Breast epithelium (tissue), 4 donors: ENCODE measurements around the gene CPD. TPM values are rescaled to one million over a fixed set of nuclear protein-coding genes. Genes with fewer than 3 reads are reported as not detected.

Source experiments
- DNase-seq, 2 donors: peaks; one replicate each; pipeline ENCODE4 v3.0.0-alpha.2; 2019; ENCODE audit warnings: low spot score in 2 of 2
- H3K27ac ChIP-seq, 2 donors: fragments of 200-600 bp; sonication (generic) in 1 of 2; one replicate each; pipeline ENCODE4 v1.5.1; 2016 to 2019; ENCODE audit warnings: mild to moderate bottlenecking in 1 of 2
- H3K27me3 ChIP-seq, 2 donors: fragments of 200-600 bp; sonication (generic) in 1 of 2; one replicate each; pipeline versions ENCODE4 v1.5.1 to v1.6.0; 2017 to 2019; ENCODE audit warnings: control low read depth in 1 of 2, mild to moderate bottlenecking in 1 of 2
- H3K36me3 ChIP-seq: fragments of 200-600 bp; one replicate; pipeline ENCODE4 v1.5.1; 2019
- H3K4me1 ChIP-seq, 2 donors: fragments of 200-600 bp; sonication (generic); one replicate each; pipeline ENCODE4 v1.5.1; 2016 to 2019; ENCODE audit warnings: control low read depth in 1 of 2
- H3K4me3 ChIP-seq, 3 donors: fragments of 200-600 bp; sonication (generic); 1 replicate in 2 of 3; 2 replicates in 1 of 3; pipeline ENCODE4 v1.5.1; 2016 to 2019; ENCODE audit warnings: mild to moderate bottlenecking in 3 of 3, moderate library complexity in 2 of 3
- H3K9me3 ChIP-seq, 2 donors: fragments of 200-600 bp; sonication (generic) in 1 of 2; one replicate each; pipeline ENCODE4 v1.5.1; 2016 to 2019; ENCODE audit warnings: control low read depth in 1 of 2
- CTCF ChIP-seq, 3 donors: fragments of 450-650 bp; IDR thresholded peaks; one replicate each; pipeline ENCODE4 v1.5.1; 2016 to 2017; ENCODE audit warnings: antibody characterized with exemption in 3 of 3, mild to moderate bottlenecking in 3 of 3, moderate library complexity in 3 of 3
- POLR2A ChIP-seq: fragments of 450-650 bp; IDR thresholded peaks from one replicate; pipeline ENCODE4 v1.6.1; 2016; ENCODE audit warnings: antibody characterized with exemption, mild to moderate bottlenecking, moderate library complexity
- POLR2AphosphoS5 ChIP-seq, 3 donors: sonication (generic); formaldehyde crosslinking; IDR thresholded peaks; one replicate each; pipeline ENCODE4 v1.6.1; 2017; ENCODE audit warnings: antibody characterized with exemption in 3 of 3
- intact Hi-C: fragments of 100-400 bp; cut with DNase I; formaldehyde crosslinking; loops from one replicate; pipeline ENCODE4 v1.15.1; 2023; ENCODE audit warnings: low total_unique reads
- total RNA-seq, 3 donors: library from RNA; depleted of rRNA; stranded (reverse); fragments of >200 nt; gene quantifications; one replicate each; pipeline ENCODE4 v1.1.0, GENCODE V29; 2016

Gene CPD
- total RNA-seq, 3 donors from 2014 or later, result 74.1 to 110 (median 87.7) TPM

GRCh38 chr17:30366536-30366935, 12.2 kb upstream of the CPD start:
- no peaks in the 10 kb centered on the region for H3K27me3 ChIP-seq
- no peak for DNase-seq
- H3K27ac ChIP-seq, result no peak overlapping the region
- intact Hi-C loops, result no loop called here
- H3K4me3 ChIP-seq, result no peak overlapping the region
- H3K4me1 ChIP-seq, result no peaks in the 10 kb centered on the region
- H3K9me3 ChIP-seq, result peaks cover 0 to 6% of the 10 kb centered on the region in 2 donors
- no peaks in the 10 kb centered on the region for H3K36me3 ChIP-seq
- no peak for TF ChIP-seq POLR2AphosphoS5 (IDR thresholded peaks at IDR 0.05)
- no peak for TF ChIP-seq CTCF (IDR thresholded peaks at IDR 0.05)
- TF ChIP-seq POLR2A, result no peak

- intact Hi-C loops, result no loop called here
- H3K36me3 ChIP-seq, result no peaks in the 10 kb centered on the region
- no peak for DNase-seq
- H3K9me3 ChIP-seq, result no peaks in the 10 kb centered on the region
- H3K4me3 ChIP-seq, result no peak overlapping the region
- H3K4me1 ChIP-seq, result no peaks in the 10 kb centered on the region
- no peak overlapping the region for H3K27ac ChIP-seq
- H3K27me3 ChIP-seq, result no peaks in the 10 kb centered on the region
- TF ChIP-seq CTCF (IDR thresholded peaks at IDR 0.05) (no peak), POLR2A (no peak), POLR2AphosphoS5 (IDR thresholded peaks at IDR 0.05) (no peak)
These were observed 9.6 kb upstream of the CPD start for GRCh38 chr17:30368912-30369720.

GRCh38 chr17:30369995-30370394, 8.7 kb upstream of the CPD start:
- TF ChIP-seq CTCF (IDR thresholded peaks at IDR 0.05) (no peak), POLR2A (no peak), POLR2AphosphoS5 (IDR thresholded peaks at IDR 0.05) (no peak)
- Histone ChIP-seq H3K9me3 (no peaks in the 10 kb centered on the region), H3K27ac (no peak overlapping the region), H3K4me3 (no peak overlapping the region), H3K36me3 (no peaks in the 10 kb centered on the region), H3K27me3 (no peaks in the 10 kb centered on the region), H3K4me1 (no peaks in the 10 kb centered on the region)
- DNase-seq, result no peak
- intact Hi-C loops, result no loop called here

- TF ChIP-seq CTCF (IDR thresholded peaks at IDR 0.05), result no peak
- no peak for TF ChIP-seq POLR2AphosphoS5 (IDR thresholded peaks at IDR 0.05)
- no peak for TF ChIP-seq POLR2A
- Histone ChIP-seq H3K36me3 (no peaks in the 10 kb centered on the region), H3K27me3 (no peaks in the 10 kb centered on the region), H3K4me1 (no peaks in the 10 kb centered on the region), H3K9me3 (no peaks in the 10 kb centered on the region), H3K27ac (no peak overlapping the region), H3K4me3 (no peak overlapping the region)
- intact Hi-C loops, result no loop called here
- DNase-seq, result no peak
These were observed 6.0 kb upstream of the CPD start for GRCh38 chr17:30372755-30373154.

- no peaks in the 10 kb centered on the region for H3K36me3 ChIP-seq
- TF ChIP-seq POLR2AphosphoS5 (IDR thresholded peaks at IDR 0.05) (no peak), CTCF (IDR thresholded peaks at IDR 0.05) (no peak), POLR2A (no peak)
- DNase-seq, result no peak
- intact Hi-C loops, result no loop called here
- no peaks in the 10 kb centered on the region for H3K4me1 ChIP-seq
- peak overlapping the region in 1 of 2 donors; percentile 10 for H3K27ac ChIP-seq
- no peaks in the 10 kb centered on the region for H3K27me3 ChIP-seq
- H3K9me3 ChIP-seq, result no peaks in the 10 kb centered on the region
- no peak overlapping the region for H3K4me3 ChIP-seq
These were observed 3.1 kb upstream of the CPD start for GRCh38 chr17:30375661-30376060.
